Thoracic aorta (tissue), 2 donors: ENCODE measurements around the gene HAPSTR1. TPM values are rescaled to one million over a fixed set of nuclear protein-coding genes. Genes with fewer than 3 reads are reported as not detected.
"Not testable (repeated sequence)": the region's sequence is repeated elsewhere in the genome, so short reads cannot be mapped to it uniquely, and the experiment has no call there.

Experiments
- ATAC-seq: fragments of 150-250 bp; one replicate; pipeline ENCODE4 v1.8.0; 2017; ENCODE audit warnings: low read depth; ENCODE audit not compliant: insufficient number of reproducible peaks, low FRiP score
- DNase-seq: peaks from one replicate; pipeline ENCODE4 v3.0.0-alpha.2; 2020; ENCODE audit warnings: low spot score
- H3K27ac ChIP-seq, 2 donors: fragments of 200-600 bp; sonication (generic); 1 replicate in 1 of 2; 2 replicates in 1 of 2; pipeline ENCODE4 v1.5.1; 2016; ENCODE audit warnings: mild to moderate bottlenecking in 2 of 2, moderate library complexity in 2 of 2
- H3K27me3 ChIP-seq: fragments of 200-600 bp; sonication (generic); replicated peaks from 2 replicates; pipeline ENCODE4 v1.6.0; 2016; ENCODE audit warnings: mild to moderate bottlenecking; ENCODE audit not compliant: insufficient read depth
- H3K36me3 ChIP-seq: fragments of 200-600 bp; sonication (generic); one replicate; pipeline ENCODE4 v1.5.1; 2016
- H3K4me1 ChIP-seq, 2 donors: fragments of 200-600 bp; sonication (generic); 1 replicate in 1 of 2; 2 replicates in 1 of 2; pipeline versions ENCODE4 v1.5.1 to v1.6.0; 2016; ENCODE audit warnings: low read depth in 2 of 2, mild to moderate bottlenecking in 1 of 2; ENCODE audit not compliant: control insufficient read depth in 1 of 2
- H3K4me3 ChIP-seq: fragments of 200-600 bp; sonication (generic); 2 replicates; pipeline ENCODE4 v1.5.1; 2016; ENCODE audit warnings: mild to moderate bottlenecking
- H3K9me3 ChIP-seq: fragments of 200-600 bp; sonication (generic); 2 replicates; pipeline ENCODE4 v1.5.1; 2016
- CTCF ChIP-seq: fragments of 200-600 bp; sonication (generic); IDR thresholded peaks from one replicate; pipeline ENCODE4 v1.5.1; 2019; ENCODE audit warnings: antibody characterized with exemption
- total RNA-seq, 2 donors: library from RNA; depleted of rRNA; stranded (reverse); fragments of >200 nt; gene quantifications; one replicate each; pipeline versions ENCODE4 v1.1.0 to v1.2.3, GENCODE V29; 2016

Gene HAPSTR1
- total RNA-seq, 2 donors from 2014 or later = 60.4 to 90.8 TPM

GRCh38 chr16:9079430-9079812, 12.0 kb upstream of the HAPSTR1 start:
- Histone ChIP-seq H3K27ac (no peak overlapping the region), H3K36me3 (no peaks in the 10 kb centered on the region), H3K9me3 (no peaks in the 10 kb centered on the region), H3K4me3 (no peak overlapping the region), H3K4me1 (no peaks in the 10 kb centered on the region), H3K27me3 (no peaks in the 10 kb centered on the region)
- ATAC-seq (no peak), DNase-seq (no peak)
- no peak for TF ChIP-seq CTCF

- no peak overlapping the region for H3K4me3 ChIP-seq
- no peaks in the 10 kb centered on the region for H3K9me3 ChIP-seq
- TF ChIP-seq CTCF = no peak
- ATAC-seq (no peak), DNase-seq (no peak)
- no peaks in the 10 kb centered on the region for H3K36me3 ChIP-seq
- no peaks in the 10 kb centered on the region for H3K4me1 ChIP-seq
- no peak overlapping the region for H3K27ac ChIP-seq
- no peaks in the 10 kb centered on the region for H3K27me3 ChIP-seq
Measured at GRCh38 chr16:9081158-9081557, 10.3 kb upstream of the HAPSTR1 start.

- DNase-seq (no peak), ATAC-seq (no peak)
- TF ChIP-seq CTCF = no peak
- no peaks in the 10 kb centered on the region for H3K9me3 ChIP-seq
- H3K27me3 ChIP-seq = no peaks in the 10 kb centered on the region
- no peak overlapping the region for H3K4me3 ChIP-seq
- H3K27ac ChIP-seq = no peak overlapping the region
- H3K36me3 ChIP-seq = no peaks in the 10 kb centered on the region
- H3K4me1 ChIP-seq = no peaks in the 10 kb centered on the region
Measured at GRCh38 chr16:9081843-9082242, 9.6 kb upstream of the HAPSTR1 start.

GRCh38 chr16:9082422-9082821, 9.0 kb upstream of the HAPSTR1 start:
- H3K4me3 ChIP-seq = no peak overlapping the region
- H3K36me3 ChIP-seq = no peaks in the 10 kb centered on the region
- H3K4me1 ChIP-seq = no peaks in the 10 kb centered on the region
- H3K27me3 ChIP-seq = no peaks in the 10 kb centered on the region
- no peaks in the 10 kb centered on the region for H3K9me3 ChIP-seq
- DNase-seq = no peak
- no peak for TF ChIP-seq CTCF
- ATAC-seq = no peak
- H3K27ac ChIP-seq = no peak overlapping the region

- H3K4me3 ChIP-seq, H3K27ac ChIP-seq, H3K27me3 ChIP-seq, DNase-seq, H3K9me3 ChIP-seq, H3K36me3 ChIP-seq, ATAC-seq, H3K4me1 ChIP-seq: not testable (repeated sequence)
Measured at GRCh38 chr16:9087733-9088132, 3.7 kb upstream of the HAPSTR1 start.

- ATAC-seq (no peak), DNase-seq (no peak)
- no peaks in the 10 kb centered on the region for H3K9me3 ChIP-seq
- H3K27me3 ChIP-seq = no peaks in the 10 kb centered on the region
- peaks cover 6 to 7% of the 10 kb centered on the region in 2 donors for H3K4me1 ChIP-seq
- no peak for TF ChIP-seq CTCF
- peaks cover 5% of the 10 kb centered on the region for H3K36me3 ChIP-seq
- H3K27ac ChIP-seq = no peak overlapping the region
- no peak overlapping the region for H3K4me3 ChIP-seq
Measured at GRCh38 chr16:9088848-9089247, 2.6 kb upstream of the HAPSTR1 start.
